Fibroblast of skin of right biceps (primary cell): ENCODE measurements around the gene LVRN.
A peak's percentile ranks its signal among the peaks of the same experiment; 100 is the strongest.
"Not testable (repeated sequence)": the region's sequence is repeated elsewhere in the genome, so short reads cannot be mapped to it uniquely, and the experiment has no call there.

Experiments used
- DNase-seq: peaks from one replicate; pipeline ENCODE4 v3.0.0-alpha.2; 2013

Gene LVRN, protein sequence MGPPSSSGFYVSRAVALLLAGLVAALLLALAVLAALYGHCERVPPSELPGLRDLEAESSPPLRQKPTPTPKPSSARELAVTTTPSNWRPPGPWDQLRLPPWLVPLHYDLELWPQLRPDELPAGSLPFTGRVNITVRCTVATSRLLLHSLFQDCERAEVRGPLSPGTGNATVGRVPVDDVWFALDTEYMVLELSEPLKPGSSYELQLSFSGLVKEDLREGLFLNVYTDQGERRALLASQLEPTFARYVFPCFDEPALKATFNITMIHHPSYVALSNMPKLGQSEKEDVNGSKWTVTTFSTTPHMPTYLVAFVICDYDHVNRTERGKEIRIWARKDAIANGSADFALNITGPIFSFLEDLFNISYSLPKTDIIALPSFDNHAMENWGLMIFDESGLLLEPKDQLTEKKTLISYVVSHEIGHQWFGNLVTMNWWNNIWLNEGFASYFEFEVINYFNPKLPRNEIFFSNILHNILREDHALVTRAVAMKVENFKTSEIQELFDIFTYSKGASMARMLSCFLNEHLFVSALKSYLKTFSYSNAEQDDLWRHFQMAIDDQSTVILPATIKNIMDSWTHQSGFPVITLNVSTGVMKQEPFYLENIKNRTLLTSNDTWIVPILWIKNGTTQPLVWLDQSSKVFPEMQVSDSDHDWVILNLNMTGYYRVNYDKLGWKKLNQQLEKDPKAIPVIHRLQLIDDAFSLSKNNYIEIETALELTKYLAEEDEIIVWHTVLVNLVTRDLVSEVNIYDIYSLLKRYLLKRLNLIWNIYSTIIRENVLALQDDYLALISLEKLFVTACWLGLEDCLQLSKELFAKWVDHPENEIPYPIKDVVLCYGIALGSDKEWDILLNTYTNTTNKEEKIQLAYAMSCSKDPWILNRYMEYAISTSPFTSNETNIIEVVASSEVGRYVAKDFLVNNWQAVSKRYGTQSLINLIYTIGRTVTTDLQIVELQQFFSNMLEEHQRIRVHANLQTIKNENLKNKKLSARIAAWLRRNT

GRCh38 chr5:115962239-115962564 is at the start of gene LVRN:
TSS of gene LVRN (plus strand) at chr5:115962475. CDS start at chr5:115962618, 143 bp downstream.
- no peak for DNase-seq

DNA sequence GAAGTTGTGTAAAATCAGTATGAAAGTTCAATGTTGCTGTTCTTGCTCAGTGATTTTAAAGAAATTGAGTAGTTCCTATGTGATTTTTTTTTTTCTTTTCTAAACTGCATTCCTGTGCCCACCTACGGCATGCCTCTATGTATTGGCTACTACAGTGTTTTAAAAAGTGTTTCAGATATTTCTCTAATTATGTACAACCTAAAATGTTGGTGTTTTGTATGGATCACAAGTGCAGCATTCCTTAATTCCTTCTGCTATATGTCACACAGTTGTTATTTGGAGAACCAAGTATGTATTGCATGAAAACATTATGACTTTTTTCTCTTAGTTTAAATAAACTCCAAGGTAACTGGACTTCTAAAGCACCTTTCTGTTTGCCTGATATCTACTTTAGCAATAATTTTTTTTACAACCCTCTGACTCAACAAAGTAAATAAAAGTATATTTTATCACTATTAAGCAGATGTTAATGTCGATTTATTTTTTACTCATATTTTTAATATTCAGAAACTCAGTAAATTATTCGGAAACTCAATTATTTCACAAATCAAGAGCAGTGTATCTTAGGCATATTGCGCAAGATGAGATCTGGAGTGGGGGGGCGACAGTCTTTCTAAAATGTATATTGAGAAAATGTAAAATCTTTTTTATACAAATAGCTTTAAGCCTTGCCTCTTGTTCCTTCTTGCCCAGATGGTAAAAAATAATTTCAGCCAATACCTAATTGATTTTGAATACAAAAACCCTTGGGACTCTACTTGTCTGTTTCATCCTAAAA is 48.5 kb upstream of the LVRN start:
- not testable (repeated sequence) for DNase-seq

GRCh38 chr5:115920171-115920725 is 42.0 kb upstream of the LVRN start:
- DNase-seq = no peak

- DNase-seq = not testable (repeated sequence)
These were observed 33.5 kb upstream of the LVRN start for GRCh38 chr5:115928578-115929407.

- not testable (repeated sequence) for DNase-seq
These were observed 32.1 kb upstream of the LVRN start for GRCh38 chr5:115930171-115930570.

DNA sequence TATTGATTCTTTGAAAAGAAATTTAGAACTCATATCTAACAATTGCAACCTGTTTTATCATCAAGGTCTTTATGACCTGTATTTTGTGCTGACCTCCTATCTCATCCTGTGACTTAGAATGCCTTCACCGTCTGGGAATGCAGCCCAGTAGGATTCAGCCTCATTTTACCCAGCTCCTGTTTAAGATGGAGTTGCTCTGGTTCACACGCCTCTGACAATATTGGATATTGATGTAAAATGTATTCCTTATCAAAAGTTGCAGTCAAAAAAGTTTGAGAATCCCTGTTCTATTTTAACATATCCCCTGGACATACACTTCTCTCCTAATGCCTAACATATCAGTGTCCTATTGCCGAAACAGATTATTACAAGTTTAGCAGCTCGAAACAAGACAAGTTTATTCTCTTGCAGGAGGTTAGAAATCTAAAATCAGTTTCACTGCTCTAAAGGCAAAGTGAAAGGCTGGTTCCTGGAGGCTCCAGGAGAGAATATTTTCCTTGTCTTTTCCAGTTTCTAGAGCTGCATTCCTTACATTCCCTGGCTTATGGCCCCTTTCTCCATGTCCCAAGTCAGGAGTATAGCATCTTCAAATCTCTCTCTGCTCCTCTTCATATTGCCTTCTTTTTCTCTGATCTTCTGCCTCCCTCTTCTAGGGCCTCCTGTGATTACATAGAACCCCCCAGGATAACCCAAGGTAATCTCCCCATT is 31.5 kb upstream of the LVRN start:
- peak; percentile 13 for DNase-seq

DNA sequence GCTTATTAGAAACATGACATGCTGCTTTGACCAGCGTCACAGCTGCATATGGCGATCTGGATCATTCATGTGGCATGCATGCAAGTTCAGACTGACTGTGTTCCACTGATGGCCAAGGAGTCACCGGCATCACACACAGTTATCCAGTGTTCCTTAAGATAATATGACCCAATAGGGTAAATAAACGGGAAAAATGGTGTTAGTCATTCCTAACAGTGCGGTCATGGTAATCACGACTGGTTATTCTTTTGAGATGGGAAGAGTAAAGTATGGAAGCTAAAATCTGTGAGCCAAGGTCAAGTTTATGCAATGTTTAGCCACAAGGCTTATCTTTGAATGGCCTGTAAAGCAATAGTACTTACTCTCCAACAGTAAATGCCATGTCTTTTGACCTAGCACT is 29.3 kb upstream of the LVRN start:
- no peak for DNase-seq

DNA sequence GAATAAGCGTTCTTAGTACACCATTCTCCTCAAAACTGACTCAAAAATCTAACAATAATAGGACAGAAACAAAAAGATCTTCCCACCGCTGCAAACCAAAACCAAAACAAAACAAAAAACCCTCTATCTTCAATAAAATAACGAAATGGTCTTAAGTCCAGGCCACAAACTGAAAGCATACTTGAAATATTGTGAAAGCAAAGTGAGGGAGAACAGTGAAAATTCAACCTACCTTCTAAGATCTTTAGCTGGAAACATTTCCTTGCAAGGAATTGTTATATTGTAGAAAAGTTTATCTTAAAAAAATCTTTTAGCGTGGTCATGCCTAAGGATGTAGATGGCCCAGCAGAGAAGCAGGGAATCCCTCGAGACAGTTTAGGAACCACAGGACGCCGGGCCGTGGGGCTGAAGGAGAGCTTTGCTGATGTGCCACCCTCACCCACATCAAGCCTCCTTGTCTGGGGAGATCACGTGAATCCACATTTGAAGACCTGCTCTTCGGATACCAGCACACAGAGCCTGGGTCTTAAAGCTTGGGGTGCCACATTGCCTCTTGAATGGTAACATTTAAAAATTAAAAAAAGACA is 27.8 kb upstream of the LVRN start:
- DNase-seq = no peak

GRCh38 chr5:115936031-115936430 is 26.2 kb upstream of the LVRN start:
- no peak for DNase-seq

- no peak for DNase-seq
These were observed 23.2 kb upstream of the LVRN start for GRCh38 chr5:115939059-115939458.

GRCh38 chr5:115940080-115940810 is 22.0 kb upstream of the LVRN start:
- no peak for DNase-seq

DNA sequence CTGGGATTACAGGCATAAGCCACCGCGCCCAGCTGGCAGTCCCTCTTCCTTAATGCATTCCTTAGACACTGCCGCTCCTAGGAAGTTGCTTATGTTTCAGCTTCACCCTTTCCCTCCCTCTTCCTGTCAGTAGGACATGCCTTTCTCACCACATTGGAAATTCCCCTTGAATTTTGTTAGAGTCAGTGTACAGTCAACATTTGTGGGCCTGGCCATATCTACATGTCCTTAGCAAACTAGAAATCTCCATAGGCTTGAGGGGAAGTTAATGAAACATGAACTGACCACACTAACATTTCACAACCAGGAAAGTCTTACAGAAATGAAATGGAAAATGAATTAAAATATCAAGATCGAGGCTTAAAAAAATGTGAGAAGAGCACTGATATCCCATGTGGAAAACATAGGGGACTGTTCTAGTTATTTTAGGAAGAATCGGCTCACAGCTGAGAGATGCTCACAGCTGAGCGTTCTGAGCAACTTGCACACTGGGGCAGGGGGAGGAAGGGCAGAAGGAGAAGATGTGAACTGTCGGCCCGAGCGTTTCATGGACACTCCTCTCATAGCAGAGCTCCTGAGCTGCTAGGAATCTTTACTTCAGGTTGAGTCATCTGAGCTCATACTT is 21.1 kb upstream of the LVRN start:
- peak; percentile 94 for DNase-seq

DNA sequence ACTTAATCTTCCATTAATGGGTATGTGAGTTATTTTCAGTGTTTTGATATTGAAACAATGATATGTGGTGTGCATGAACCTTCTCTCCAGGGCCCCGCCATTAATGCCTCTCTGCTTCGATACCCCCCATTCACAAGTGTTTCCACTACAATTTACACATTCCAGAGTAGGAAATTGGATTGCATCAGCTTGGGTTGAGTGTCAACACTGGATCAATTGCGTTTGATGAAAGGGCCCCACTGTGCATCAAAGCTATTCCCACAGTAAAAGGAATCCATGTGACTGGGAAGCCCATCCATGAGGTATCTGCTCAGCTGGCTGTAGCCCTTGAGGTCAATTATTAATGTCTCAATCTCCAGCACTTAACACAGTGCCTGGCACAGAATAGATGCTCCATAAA is 17.8 kb upstream of the LVRN start:
- DNase-seq = no peak

DNA sequence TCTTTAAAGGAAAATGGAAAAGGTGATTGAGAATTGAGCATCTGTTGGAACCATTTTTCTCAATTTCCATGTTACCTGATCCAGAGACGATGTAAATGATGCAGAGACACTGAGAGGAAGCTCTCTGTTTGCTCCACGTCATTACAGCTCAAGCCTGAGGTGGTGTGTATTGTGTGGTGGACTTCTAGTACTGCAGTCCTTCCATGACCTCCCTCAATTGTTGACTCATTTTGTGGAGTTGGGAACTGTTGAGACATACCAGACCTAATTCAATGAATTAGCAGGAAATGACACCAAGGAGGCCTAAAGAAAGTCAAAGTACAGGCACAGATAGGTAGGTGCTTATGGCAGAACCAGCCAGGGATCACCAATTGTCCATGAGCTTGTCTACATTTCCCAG is 15.6 kb upstream of the LVRN start:
- peak; percentile 39 for DNase-seq

- DNase-seq = peak; percentile 56
These were observed 15.0 kb upstream of the LVRN start for GRCh38 chr5:115947260-115947659.

DNA sequence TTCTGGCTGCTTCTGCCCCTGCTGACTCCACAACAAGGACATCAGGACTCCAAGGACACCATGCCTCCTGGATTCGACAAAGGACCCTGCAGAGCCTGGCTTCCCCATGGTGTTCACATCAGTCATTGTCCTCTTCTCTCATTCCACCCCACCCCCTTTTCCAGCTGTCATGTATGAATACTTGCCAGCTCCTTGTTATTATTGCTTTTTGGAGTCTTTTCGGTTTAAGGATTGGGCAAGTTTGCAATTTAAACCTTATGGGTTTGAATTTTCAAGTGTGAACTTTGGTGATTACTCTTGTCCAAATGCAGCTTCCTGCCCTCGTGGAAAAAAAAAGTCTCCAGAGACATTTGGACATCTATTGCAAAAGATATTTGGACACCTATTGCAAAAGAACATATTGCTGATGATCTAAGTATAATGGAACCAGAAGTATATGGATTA is 14.2 kb upstream of the LVRN start:
- no peak for DNase-seq

GRCh38 chr5:115949096-115949495 is 13.2 kb upstream of the LVRN start:
- peak; percentile 34 for DNase-seq

DNA sequence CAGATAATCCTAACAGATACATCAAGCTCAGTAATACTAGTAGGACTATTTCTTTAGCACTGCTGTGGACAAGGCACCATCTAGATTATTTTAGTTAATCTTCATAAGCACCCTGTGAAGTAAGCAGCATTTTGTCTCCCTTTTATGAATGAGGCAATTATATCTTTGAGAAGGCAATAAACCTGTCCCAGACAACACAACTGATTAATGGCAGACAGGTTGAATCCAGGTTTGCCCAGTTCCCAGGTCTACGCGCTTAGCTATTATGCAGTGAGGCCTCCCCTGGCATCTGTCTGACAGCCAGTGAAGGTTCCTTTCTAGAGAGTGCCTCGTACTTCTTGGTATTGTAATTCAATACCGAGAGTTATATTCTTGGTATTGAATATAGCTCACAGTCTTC is 9.7 kb upstream of the LVRN start:
- DNase-seq = no peak

DNA sequence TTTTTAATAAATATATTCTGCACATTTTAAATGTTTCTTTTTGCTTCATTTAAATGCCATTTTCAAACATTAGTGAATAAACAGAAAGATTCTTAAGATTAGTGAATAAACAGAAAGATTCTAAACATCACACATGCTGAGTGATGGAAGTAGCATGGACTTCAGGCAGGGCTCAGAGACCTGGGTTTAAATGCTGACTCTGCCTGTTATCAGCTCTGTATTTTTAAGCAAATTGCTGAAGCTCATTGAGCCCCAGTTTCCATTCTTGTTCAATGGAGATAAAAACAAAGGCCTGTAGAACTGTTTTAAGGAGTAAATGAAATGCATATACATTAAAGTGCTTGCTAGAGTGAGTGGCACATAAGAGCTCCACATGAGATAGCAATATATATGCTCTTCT is 8.1 kb upstream of the LVRN start:
- DNase-seq = no peak
